GM23338 (cell line): Measurements from ENCODE around the gene TMA7.

Source experiments
- CREB1 ChIP-seq: fragments of 250-450 bp; sonication (Bioruptor Pico); IDR thresholded peaks from 2 replicates; pipeline ENCODE4 v1.5.0; 2020; ENCODE audit warnings: low read depth, mild to moderate bottlenecking, moderate library complexity
- CTCF ChIP-seq, 2 experiments: fragments of 200-600 bp in 1 of 2; sonication (generic) in 1 of 2; conservative IDR thresholded peaks; 2 replicates each; pipeline versions ENCODE4 v1.5.1 to v1.6.1; 2016 to 2017; ENCODE audit warnings: antibody characterized with exemption in 2 of 2, low read depth in 2 of 2, mild to moderate bottlenecking in 2 of 2, moderate library complexity in 1 of 2
- ETS1 ChIP-seq: IDR thresholded peaks from 2 replicates; pipeline ENCODE4 v1.6.1; 2016; ENCODE audit warnings: antibody characterized with exemption
- EZH2 ChIP-seq: fragments of 200-600 bp; sonication (generic); IDR thresholded peaks from one replicate; pipeline ENCODE4 v1.8.0; 2017; ENCODE audit warnings: antibody characterized with exemption, mild to moderate bottlenecking, low read depth; ENCODE audit not compliant: unreplicated experiment
- EZH2phosphoT487 ChIP-seq: fragments of 200-600 bp; sonication (generic); IDR thresholded peaks from one replicate; pipeline ENCODE4 v1.8.1; 2018; ENCODE audit warnings: antibody characterized with exemption; ENCODE audit not compliant: unreplicated experiment
- POLR2AphosphoS5 ChIP-seq: IDR thresholded peaks from 2 replicates; pipeline ENCODE4 v1.6.1; 2016; ENCODE audit warnings: antibody characterized with exemption, low read depth
- REST ChIP-seq: IDR thresholded peaks from one replicate; pipeline ENCODE4 v1.6.1; 2018; ENCODE audit warnings: antibody characterized with exemption; ENCODE audit not compliant: unreplicated experiment

GRCh38 chr3:48465237-48465530 lies 25.1 kb downstream of the TMA7 start:
- no peak for TF ChIP-seq POLR2AphosphoS5
- TF ChIP-seq REST = no peak
- TF ChIP-seq CTCF (conservative IDR thresholded peaks at IDR 0.05; ENCODE audit: low read depth in 2 of 2) = no peak
- TF ChIP-seq CREB1 (CRISPR knock-in tag) = no peak
- no peak for TF ChIP-seq ETS1
- no peak for TF ChIP-seq EZH2
- TF ChIP-seq EZH2phosphoT487 = no peak
